GM19328 (cell line): ENCODE results near the gene SCPEP1.

Experiments
- ATAC-seq: cut with Tn5 transposase; IDR thresholded peaks from one replicate; pipeline ENCODE4 v1.9.1; 2021; ENCODE audit warnings: mild to moderate bottlenecking, moderate library complexity; ENCODE audit not compliant: unreplicated experiment

Gene SCPEP1

GRCh38 chr17:56994009-56994792, 16.3 kb downstream of the SCPEP1 start:
- ATAC-seq, result no peak

- no peak for ATAC-seq
Observed at GRCh38 chr17:56995766-56996165, 17.8 kb downstream of the SCPEP1 start.

- ATAC-seq, result no peak
Observed at GRCh38 chr17:56997313-56997712, 19.4 kb downstream of the SCPEP1 start.

GRCh38 chr17:57001541-57001940, 23.6 kb downstream of the SCPEP1 start:
- no peak for ATAC-seq

GRCh38 chr17:57002904-57003303, 25.0 kb downstream of the SCPEP1 start:
- no peak for ATAC-seq

GRCh38 chr17:57004944-57005579, 27.1 kb downstream of the SCPEP1 start:
- peak; percentile 71 for ATAC-seq

GRCh38 chr17:57006040-57006439, 28.1 kb downstream of the SCPEP1 start:
- ATAC-seq, result no peak

- no peak for ATAC-seq
Observed at GRCh38 chr17:57008958-57009357, 31.0 kb downstream of the SCPEP1 start.

GRCh38 chr17:57009737-57010445, 32.0 kb downstream of the SCPEP1 start:
- ATAC-seq, result no peak

GRCh38 chr17:57010487-57010886, 32.6 kb downstream of the SCPEP1 start:
- no peak for ATAC-seq

GRCh38 chr17:57011491-57012015, 33.6 kb downstream of the SCPEP1 start:
- ATAC-seq, result no peak

GRCh38 chr17:57016071-57016763, 38.3 kb downstream of the SCPEP1 start:
- no peak for ATAC-seq

GRCh38 chr17:57016764-57017116, 38.8 kb downstream of the SCPEP1 start:
- no peak for ATAC-seq

GRCh38 chr17:57017625-57018024, 39.7 kb downstream of the SCPEP1 start:
- ATAC-seq, result no peak

- no peak for ATAC-seq
Observed at GRCh38 chr17:57020208-57020607, 42.3 kb downstream of the SCPEP1 start.

GRCh38 chr17:57021226-57021940, 43.5 kb downstream of the SCPEP1 start:
- no peak for ATAC-seq

- ATAC-seq, result no peak
Observed at GRCh38 chr17:57025876-57026275, 47.9 kb downstream of the SCPEP1 start.

- no peak for ATAC-seq
Observed at GRCh38 chr17:57027852-57028251, 49.9 kb downstream of the SCPEP1 start.

GRCh38 chr17:57032343-57032742, 54.4 kb downstream of the SCPEP1 start:
- ATAC-seq, result no peak

GRCh38 chr17:57033296-57033695, 55.4 kb downstream of the SCPEP1 start:
- no peak for ATAC-seq
